GM19395 (cell line): Measurements from ENCODE around the gene EME1.
A peak's percentile ranks its signal among the peaks of the same experiment; 100 is the strongest.
"Not testable (repeated sequence)": the region's sequence is repeated elsewhere in the genome, so short reads cannot be mapped to it uniquely, and the experiment has no call there.

ENCODE experiments used
- ATAC-seq: cut with Tn5 transposase; IDR thresholded peaks from one replicate; pipeline ENCODE4 v1.9.1; 2021; ENCODE audit warnings: mild to moderate bottlenecking, moderate library complexity; ENCODE audit not compliant: unreplicated experiment

The EME1 gene

GRCh38 chr17:50372758-50373556 is at the start of gene EME1, which contains the start of gene MRPL27:
Gene EME1 (plus strand): TSS chr17:50373229. CDS start chr17:50375209, 1,980 bp downstream.
Gene MRPL27 (minus strand): TSS chr17:50373184. CDS start chr17:50373170, 14 bp downstream.
- peak; percentile 94 for ATAC-seq

DNA sequence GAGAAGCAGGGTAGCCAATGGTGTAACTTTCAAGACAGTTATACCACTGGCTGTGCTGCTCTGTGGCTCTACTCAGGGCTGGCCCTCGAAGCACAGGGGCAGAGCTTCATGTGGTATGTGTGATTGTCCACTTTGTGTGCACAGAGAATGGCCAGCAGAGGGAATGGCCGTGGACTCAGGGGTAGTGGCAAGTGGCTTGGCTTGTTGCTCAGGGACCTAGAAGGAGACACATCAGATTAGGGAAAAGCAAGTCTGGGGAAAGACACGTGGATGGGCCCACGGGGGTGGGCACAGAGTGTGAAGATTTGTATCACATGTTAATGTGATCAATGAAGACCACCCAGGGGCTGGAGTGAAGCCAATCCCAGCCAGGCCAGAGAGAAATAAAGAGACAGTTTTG is 47.1 kb upstream of the EME1 start:
- ATAC-seq = no peak

- no peak for ATAC-seq
Observed at GRCh38 chr17:50326831-50327364, 46.1 kb upstream of the EME1 start.

DNA sequence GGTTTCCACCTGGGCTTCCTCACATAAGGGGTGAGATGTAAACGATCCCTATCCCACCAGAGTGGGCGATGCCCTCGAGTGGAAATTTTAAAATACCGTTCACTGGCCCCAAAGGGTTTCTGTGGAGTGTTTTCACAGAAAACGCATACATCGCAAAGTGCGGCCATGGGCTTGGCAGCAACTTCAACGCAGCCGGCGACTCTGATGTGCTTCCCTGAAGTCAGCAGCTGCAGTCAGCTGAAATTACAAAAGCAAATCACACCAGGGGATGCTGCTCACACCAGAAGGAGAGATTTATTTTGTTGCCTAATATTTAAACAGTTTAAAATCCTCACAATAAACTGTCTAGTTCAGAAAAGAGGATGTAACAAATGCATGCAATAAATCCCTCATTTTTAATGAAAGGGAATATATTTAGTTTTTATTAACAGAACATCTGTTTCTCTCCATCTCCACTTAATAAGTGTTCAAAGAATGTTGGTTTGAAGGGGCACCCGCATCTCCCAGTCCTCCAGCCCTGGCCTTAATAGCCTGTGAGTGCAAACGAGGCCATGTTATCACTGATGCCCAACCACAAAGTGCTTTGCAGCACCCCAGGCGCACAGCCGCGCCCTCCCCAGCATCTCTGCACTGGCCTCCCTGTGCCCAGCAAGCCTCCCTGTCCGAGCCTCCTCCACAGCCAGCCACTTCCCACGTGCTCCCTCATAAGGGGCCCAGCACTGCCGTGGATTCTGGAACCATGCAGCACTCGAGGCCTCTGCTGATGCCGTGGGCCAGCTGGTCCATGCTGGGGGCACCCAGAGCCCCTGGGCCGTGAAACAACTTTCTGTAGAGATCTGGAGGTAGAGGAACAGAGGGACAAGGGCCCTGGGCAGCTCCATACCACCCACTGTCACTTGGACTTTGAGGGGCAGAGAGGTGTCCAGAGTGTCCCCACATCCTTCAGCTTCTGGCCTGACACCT is 44.4 kb upstream of the EME1 start:
- ATAC-seq = no peak

GRCh38 chr17:50329716-50330115 is 43.3 kb upstream of the EME1 start:
- ATAC-seq = no peak

- ATAC-seq = no peak
Observed at GRCh38 chr17:50330151-50330775, 42.8 kb upstream of the EME1 start.

GRCh38 chr17:50331085-50331791 is 41.8 kb upstream of the EME1 start:
- no peak for ATAC-seq

DNA sequence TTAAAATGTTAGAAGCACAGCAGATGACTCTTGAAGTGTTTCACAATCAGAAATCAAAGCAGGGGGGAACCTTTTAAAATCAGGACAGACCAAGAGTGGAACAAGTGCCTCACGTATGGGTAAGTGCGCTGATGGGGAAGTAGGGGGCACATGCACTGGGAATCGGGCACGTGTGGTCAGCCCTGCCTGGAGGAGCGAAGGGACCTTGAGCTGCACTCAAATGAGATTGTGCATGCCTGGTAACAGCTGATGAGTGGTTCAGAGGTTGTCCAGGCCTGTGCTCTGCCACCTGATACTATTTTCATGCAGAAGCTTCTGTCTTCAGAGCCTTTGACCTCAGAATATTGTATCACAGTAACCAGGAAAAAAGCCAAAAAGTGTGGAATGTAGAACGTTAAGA is 40.8 kb upstream of the EME1 start:
- no peak for ATAC-seq

GRCh38 chr17:50333291-50334057 is 39.6 kb upstream of the EME1 start:
- ATAC-seq = not testable (repeated sequence)

GRCh38 chr17:50337956-50338355 is 35.1 kb upstream of the EME1 start:
- ATAC-seq = no peak

- ATAC-seq = no peak
Observed at GRCh38 chr17:50338645-50339044, 34.4 kb upstream of the EME1 start.

- ATAC-seq = no peak
Observed at GRCh38 chr17:50339381-50339780, 33.6 kb upstream of the EME1 start.

DNA sequence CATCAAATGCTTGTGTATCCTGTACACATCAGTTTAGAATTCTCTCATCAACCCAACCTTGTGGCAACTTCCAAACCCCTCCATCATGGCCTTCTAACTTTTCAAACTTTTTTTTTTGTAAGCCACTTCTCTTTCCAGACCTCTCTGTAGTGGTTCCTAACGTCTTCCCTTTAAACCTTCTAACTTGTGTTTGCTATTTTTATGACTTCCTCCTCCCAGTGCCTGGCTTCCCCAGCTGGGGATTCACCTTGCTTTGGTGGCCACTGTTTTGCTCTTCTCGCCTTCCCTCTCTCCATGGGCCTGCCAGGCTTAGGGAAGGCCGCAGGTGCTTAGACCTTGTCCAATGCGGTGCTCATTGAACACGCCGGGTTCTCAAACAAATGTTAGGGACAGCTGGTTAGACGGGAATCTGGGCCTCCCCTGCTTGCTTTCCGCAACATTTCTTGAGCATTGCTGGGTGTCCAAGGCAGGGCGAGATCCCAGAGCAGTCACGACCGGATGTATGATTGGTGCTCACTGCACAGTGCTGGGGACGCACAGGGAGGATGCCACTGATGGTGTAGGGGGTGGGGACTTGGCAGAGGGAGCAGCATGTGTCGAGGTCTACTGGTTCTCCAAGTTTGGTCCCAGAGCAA is 28.2 kb upstream of the EME1 start:
- no peak for ATAC-seq

- peak; percentile 75 for ATAC-seq
Observed at GRCh38 chr17:50345432-50346312, 27.4 kb upstream of the EME1 start, which contains the start of gene XYLT2. Gene XYLT2 (plus strand): TSS chr17:50346126. CDS start chr17:50346141, 15 bp downstream.

DNA sequence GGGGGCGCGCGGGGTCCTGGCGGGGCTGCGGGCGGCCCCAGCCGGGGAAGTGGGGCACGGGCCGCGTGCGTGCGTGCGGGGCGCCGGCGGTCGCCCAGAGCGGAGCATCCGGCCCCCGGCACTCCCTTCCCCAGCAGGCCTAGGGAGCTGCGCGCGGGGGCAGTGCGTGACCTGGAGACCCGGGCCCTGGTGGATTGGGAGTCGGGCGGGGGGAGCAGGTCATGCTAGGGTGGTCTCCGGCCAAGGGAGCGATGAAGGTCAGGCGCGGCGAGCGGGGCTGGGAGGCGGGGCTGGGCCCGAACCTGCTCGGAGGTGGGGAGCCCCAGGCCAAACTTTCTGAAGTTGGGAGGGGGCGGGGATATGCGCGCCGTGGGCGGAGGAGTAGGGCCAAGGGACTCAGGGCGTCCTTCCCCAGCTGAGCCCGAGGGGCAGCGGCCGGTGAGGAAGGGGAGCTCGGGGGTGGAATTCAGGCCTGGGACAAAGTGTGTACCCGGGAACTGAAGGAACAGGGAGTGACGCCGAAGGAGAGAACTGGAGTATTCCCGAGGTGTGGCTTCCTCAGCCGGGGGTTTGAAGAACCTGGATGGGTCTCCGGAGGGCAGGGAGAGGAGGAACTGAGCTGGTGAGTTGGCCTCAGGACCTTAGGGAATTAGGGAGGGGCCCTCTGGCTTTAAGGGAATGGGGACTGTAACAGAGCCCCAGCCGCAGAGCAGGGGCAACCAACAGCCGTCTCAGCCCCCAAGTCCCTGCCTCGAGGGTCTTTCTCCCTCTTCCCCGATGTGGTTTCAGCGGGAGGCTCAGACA is 26.5 kb upstream of the EME1 start:
- peak; percentile 69 for ATAC-seq

DNA sequence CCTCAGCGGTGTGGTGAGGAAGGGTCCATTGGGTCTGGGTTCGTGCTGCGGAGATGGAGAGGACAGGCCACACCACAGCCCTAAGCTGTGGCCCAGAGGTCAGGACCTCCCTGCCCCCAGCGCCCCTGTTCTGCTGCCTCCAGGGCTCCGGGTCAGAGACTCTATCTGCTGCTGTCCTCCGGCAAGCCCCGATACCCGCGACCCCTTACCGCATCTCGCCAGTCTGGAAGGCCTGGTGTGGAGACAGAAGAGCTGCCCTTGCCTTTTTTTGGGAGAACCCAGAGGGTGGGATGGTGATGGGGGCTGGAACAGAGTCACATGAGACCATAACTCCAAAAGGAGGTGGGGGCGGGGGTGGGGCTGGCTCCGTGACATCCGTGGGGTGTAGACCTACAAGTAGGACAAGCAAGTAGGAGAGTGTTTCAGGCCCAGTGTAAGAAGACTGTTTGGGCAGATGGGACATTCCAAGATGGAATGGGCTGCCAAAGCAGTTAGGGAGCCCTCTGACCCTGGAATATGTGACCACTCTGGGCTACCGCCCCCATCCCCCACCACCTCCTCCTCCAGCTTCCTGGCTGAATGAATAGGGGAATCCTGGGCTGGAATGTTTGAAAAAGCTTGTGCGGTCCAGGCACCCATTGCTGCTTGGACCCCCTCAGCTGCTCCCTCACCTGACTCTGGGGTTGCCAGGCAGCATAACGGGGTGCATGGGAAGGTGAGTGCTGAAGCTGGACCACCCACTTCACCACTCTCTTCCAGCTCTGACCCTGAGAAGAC is 25.7 kb upstream of the EME1 start:
- ATAC-seq = no peak
